Activated naive CD4-positive, alpha-beta T cell treated with anti-CD3 and anti-CD28 coated beads, Interleukin-2, amount 50 U/mL, for 24 hours (primary cell): ENCODE measurements around the gene CSF3.

Source experiments
- H3K27ac Mint-ChIP-seq: one replicate; pipeline ENCODE4 v1.8.0; 2021; ENCODE audit warnings: mild to moderate bottlenecking, mixed read lengths
- H3K27me3 Mint-ChIP-seq: one replicate; pipeline ENCODE4 v1.8.0; 2021; ENCODE audit warnings: mixed read lengths
- H3K36me3 Mint-ChIP-seq: one replicate; pipeline ENCODE4 v1.8.0; 2021; ENCODE audit warnings: mixed read lengths
- H3K4me1 Mint-ChIP-seq: one replicate; pipeline ENCODE4 v1.8.0; 2021; ENCODE audit warnings: mixed read lengths
- H3K4me3 Mint-ChIP-seq: one replicate; pipeline ENCODE4 v1.8.0; 2021; ENCODE audit warnings: mild to moderate bottlenecking, mixed read lengths
- H3K9me3 Mint-ChIP-seq: one replicate; pipeline ENCODE4 v1.8.0; 2021; ENCODE audit warnings: mixed read lengths

The CSF3 gene

GRCh38 chr17:40015998-40016985 is 1.1 kb downstream of the CSF3 start:
- no peak overlapping the region for H3K27ac Mint-ChIP-seq
- H3K27me3 Mint-ChIP-seq, result no peaks in the 10 kb centered on the region
- H3K4me1 Mint-ChIP-seq, result peaks cover 6% of the 10 kb centered on the region
- no peak overlapping the region for H3K4me3 Mint-ChIP-seq
- peaks cover 3% of the 10 kb centered on the region for H3K36me3 Mint-ChIP-seq
- H3K9me3 Mint-ChIP-seq, result no peaks in the 10 kb centered on the region

- Mint-ChIP-seq H3K27me3 (no peaks in the 10 kb centered on the region), H3K4me3 (no peak overlapping the region), H3K4me1 (peaks cover 6% of the 10 kb centered on the region), H3K36me3 (peaks cover 3% of the 10 kb centered on the region), H3K27ac (no peak overlapping the region), H3K9me3 (no peaks in the 10 kb centered on the region)
Measured at GRCh38 chr17:40017422-40018080, 2.3 kb downstream of the CSF3 start.

DNA sequence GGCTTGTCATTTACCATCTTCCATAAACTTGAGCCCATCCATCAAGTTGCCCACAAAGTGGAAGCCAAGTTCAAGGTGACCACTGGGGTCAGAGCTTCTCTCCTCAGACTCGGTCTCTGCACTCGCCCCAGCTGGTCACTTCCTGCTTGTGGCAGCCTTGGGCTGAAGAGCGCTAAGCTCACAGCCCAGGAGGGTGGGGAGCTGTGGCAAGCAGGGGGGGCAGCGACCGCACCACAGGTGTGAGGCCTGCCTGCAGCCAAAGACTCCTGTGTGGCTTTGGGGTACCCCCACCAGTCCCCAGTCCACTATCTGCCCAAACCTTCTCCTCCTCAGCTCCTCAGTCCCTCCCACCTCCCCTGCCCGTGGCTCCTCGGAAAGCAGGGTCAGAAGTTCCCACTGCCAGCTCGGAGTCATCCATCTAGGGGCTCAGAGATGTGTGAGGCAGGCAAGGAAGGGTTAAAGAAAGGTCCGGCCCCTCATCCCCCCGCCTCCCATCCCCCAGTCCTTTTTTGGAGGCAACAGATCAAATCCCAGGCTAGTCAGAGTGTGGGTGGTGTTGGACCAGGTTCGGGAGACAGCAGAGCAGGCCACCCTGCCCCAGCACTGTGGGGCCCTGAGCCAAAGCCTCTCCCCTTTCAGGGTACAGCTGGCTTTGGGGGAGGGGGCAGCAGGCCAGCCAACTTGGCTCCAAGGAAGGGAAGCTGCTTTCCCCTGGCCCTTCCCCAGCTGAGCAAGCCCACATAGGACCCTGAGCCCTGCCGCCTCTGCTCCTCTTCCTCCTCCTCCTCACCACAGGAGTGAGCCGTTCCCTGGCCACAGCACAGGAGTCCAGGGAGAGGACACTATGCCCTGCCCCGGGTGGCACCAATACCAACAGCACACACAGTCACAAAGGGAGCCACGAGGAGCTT is 3.2 kb downstream of the CSF3 start:
- Mint-ChIP-seq H3K4me1 (peaks cover 5% of the 10 kb centered on the region), H3K27ac (no peak overlapping the region), H3K9me3 (no peaks in the 10 kb centered on the region), H3K27me3 (no peaks in the 10 kb centered on the region), H3K36me3 (peaks cover 3% of the 10 kb centered on the region), H3K4me3 (no peak overlapping the region)

DNA sequence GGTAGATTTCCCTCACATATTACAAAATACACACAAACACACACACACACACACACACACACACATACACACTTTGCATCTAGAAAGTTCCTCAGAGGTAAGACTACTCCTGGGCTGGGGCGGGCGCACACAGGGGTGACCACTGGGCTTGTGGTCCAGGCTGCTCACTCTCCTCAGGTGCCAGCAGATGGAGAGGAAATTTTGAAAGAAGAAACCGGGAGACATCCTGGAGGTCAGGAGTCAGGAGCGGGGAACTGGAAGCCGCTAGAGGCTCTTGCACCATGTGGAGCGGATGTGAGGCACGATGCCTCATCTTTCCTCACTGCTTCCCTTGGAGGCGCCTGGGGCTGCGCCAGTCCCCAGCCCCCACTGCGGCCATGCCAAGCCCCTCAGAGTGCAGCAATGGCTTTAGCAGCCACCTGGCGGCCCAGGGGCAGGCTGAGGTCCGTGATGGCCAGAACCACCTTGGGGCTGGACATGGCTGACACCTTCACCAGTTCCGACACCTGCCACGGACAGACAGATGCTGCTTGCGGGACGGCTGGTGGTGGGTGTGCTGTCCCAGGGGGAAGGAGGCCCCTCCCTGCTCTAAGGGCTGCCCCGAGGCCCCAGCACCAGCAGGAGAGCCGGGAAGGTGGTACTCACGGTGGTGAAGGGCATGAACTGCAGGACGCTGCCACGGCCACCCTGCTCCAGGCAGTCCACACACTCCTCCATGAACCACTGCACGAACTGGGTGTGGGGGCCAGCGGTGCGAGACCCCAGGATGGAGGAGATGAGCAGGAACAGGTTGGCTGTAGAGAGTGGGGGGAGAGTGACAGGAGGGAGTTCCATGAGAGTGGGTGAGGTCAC is 4.1 kb downstream of the CSF3 start:
- Mint-ChIP-seq H3K9me3 (no peaks in the 10 kb centered on the region), H3K4me1 (no peaks in the 10 kb centered on the region), H3K27ac (no peak overlapping the region), H3K36me3 (peaks cover 3% of the 10 kb centered on the region), H3K4me3 (no peak overlapping the region), H3K27me3 (no peaks in the 10 kb centered on the region)

- Mint-ChIP-seq H3K36me3 (peaks cover 4% of the 10 kb centered on the region), H3K27ac (no peak overlapping the region), H3K4me1 (peaks cover 2% of the 10 kb centered on the region), H3K27me3 (no peaks in the 10 kb centered on the region), H3K9me3 (no peaks in the 10 kb centered on the region), H3K4me3 (no peak overlapping the region)
Measured at GRCh38 chr17:40020146-40020545, 4.9 kb downstream of the CSF3 start.

GRCh38 chr17:40021451-40021971 is 6.3 kb downstream of the CSF3 start:
- Mint-ChIP-seq H3K36me3 (peaks cover 8% of the 10 kb centered on the region), H3K4me3 (no peak overlapping the region), H3K27me3 (no peaks in the 10 kb centered on the region), H3K9me3 (no peaks in the 10 kb centered on the region), H3K27ac (no peak overlapping the region), H3K4me1 (peaks cover 16% of the 10 kb centered on the region)

GRCh38 chr17:40022497-40022896 is 7.3 kb downstream of the CSF3 start:
- Mint-ChIP-seq H3K4me1 (peaks cover 23% of the 10 kb centered on the region), H3K27me3 (no peaks in the 10 kb centered on the region), H3K4me3 (no peak overlapping the region), H3K36me3 (peaks cover 8% of the 10 kb centered on the region), H3K9me3 (no peaks in the 10 kb centered on the region), H3K27ac (no peak overlapping the region)

GRCh38 chr17:40022961-40023541 is 7.8 kb downstream of the CSF3 start:
- H3K4me1 Mint-ChIP-seq, result peaks cover 23% of the 10 kb centered on the region
- H3K9me3 Mint-ChIP-seq, result no peaks in the 10 kb centered on the region
- H3K27me3 Mint-ChIP-seq, result no peaks in the 10 kb centered on the region
- peaks cover 8% of the 10 kb centered on the region for H3K36me3 Mint-ChIP-seq
- no peak overlapping the region for H3K27ac Mint-ChIP-seq
- H3K4me3 Mint-ChIP-seq, result no peak overlapping the region

DNA sequence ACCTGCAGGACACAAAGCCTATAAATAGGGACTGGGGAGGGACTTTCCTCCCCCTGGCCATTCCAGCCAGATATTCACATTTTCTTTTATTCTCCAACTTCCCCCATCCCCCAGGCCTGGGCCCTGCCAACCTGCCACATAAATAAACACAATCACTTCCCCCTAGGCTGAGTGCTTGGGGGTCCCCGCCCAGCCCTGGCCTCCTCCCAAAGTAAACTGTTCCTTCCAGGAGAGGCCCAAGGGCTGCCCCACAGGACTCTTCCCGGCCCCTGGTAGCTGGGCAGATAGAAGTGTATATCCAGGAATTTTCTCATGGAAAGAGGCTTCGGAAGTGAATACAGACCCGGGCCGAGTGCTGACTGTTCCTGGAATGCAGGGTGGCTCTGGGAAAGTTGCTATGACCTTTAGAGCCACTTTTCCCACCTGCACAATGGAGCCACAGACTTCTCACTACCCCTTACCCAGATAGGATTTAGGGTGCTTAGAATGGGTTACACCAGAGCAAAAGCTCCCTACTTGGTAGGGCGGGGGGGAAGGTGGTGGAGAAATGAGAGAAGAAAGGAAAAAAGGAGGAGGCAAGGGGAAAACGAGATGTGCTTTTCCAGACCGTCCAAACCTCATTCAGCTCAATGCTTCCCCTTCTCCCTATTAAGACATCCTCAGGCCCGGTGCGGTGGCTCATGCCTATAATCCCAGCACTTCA is 8.5 kb downstream of the CSF3 start:
- no peak overlapping the region for H3K27ac Mint-ChIP-seq
- no peak overlapping the region for H3K4me3 Mint-ChIP-seq
- H3K36me3 Mint-ChIP-seq, result peaks cover 8% of the 10 kb centered on the region
- H3K27me3 Mint-ChIP-seq, result no peaks in the 10 kb centered on the region
- peaks cover 23% of the 10 kb centered on the region for H3K4me1 Mint-ChIP-seq
- H3K9me3 Mint-ChIP-seq, result no peaks in the 10 kb centered on the region

DNA sequence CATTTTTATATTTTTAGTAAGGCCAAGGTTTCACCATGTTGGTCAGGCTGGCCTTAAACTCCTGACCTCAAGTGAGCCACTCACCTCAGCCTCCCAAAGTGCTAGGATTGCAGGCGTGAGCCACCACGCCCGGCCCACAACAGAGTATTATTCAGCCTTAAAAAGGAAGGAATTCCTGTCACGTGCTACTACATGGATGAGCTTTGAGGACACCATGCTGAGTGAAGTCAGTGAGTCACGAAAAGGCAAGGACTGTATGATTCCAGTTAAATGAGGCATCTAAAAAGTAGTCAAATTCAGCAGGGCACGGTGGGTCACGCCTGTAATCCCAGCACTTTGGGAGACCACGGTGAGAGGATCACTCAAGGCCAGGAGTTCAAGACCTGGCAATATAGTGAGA is 9.7 kb downstream of the CSF3 start:
- no peak overlapping the region for H3K27ac Mint-ChIP-seq
- peaks cover 23% of the 10 kb centered on the region for H3K4me1 Mint-ChIP-seq

DNA sequence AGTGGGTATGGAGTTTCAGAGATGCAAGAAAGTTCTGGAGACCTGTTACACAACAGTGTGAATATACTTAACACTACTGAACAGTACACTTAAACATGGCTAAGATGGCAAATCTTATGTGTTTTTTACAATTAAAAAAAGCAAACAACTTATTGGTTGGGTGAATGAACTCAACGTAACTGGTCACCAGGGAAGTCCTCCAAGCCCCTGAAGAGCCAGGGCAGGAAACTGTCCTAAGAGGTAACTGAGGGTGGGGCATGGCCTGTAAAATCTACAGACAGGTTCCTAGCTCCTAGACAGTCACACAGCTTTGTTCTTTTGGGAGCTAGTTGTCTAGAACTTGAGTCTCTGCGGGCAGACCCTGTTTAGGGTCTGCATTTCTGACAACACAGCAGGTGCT is 10.3 kb downstream of the CSF3 start:
- no peak overlapping the region for H3K27ac Mint-ChIP-seq
- H3K36me3 Mint-ChIP-seq, result peaks cover 8% of the 10 kb centered on the region

More for the DNA sequence above, 9.7 kb downstream of the CSF3 start:
- Mint-ChIP-seq H3K36me3 (peaks cover 8% of the 10 kb centered on the region), H3K27me3 (no peaks in the 10 kb centered on the region), H3K9me3 (no peaks in the 10 kb centered on the region), H3K4me3 (no peak overlapping the region)

GRCh38 chr17:40025991-40026815 is 11.0 kb downstream of the CSF3 start:
- H3K4me3 Mint-ChIP-seq, result peak overlapping the region; percentile 26
- H3K36me3 Mint-ChIP-seq, result peaks cover 7% of the 10 kb centered on the region
- no peaks in the 10 kb centered on the region for H3K27me3 Mint-ChIP-seq
- no peaks in the 10 kb centered on the region for H3K9me3 Mint-ChIP-seq
- H3K27ac Mint-ChIP-seq, result no peak overlapping the region
- H3K4me1 Mint-ChIP-seq, result peaks cover 23% of the 10 kb centered on the region

More for the DNA sequence above, 10.3 kb downstream of the CSF3 start:
- H3K4me1 Mint-ChIP-seq, result peaks cover 23% of the 10 kb centered on the region
- no peaks in the 10 kb centered on the region for H3K9me3 Mint-ChIP-seq
- no peaks in the 10 kb centered on the region for H3K27me3 Mint-ChIP-seq
- H3K4me3 Mint-ChIP-seq, result peak overlapping the region; percentile 26
